ENCODE measurements around the gene OR7C1.
"Not testable (repeated sequence)": the region's sequence is repeated elsewhere in the genome, so short reads cannot be mapped to it uniquely, and the experiment has no call there.

GRCh38 chr19:14765841-14766240 is 69.1 kb downstream of the OR7C1 start:
- TF ChIP-seq CTCF (IDR thresholded peaks at IDR 0.05; ENCODE audit: low read depth, low read length, poor library complexity, severe bottlenecking); EZH2phosphoT487 (IDR thresholded peaks at IDR 0.05; ENCODE audit: borderline replicate concordance, low read length): not testable (repeated sequence)
